PC-9 (cell line): Measurements from ENCODE around the gene PTPRD.

Experiments
- CTCF ChIP-seq: fragments of 200-600 bp; sonication (generic); conservative IDR thresholded peaks from 2 replicates; pipeline ENCODE4 v1.6.1; 2017; ENCODE audit warnings: mixed run types, antibody characterized with exemption, mild to moderate bottlenecking, moderate library complexity
- EZH2 ChIP-seq: fragments of 200-600 bp; sonication (generic); IDR thresholded peaks from 2 replicates; pipeline ENCODE4 v1.8.0; 2017; ENCODE audit warnings: antibody characterized with exemption, low read depth

- no peak for TF ChIP-seq CTCF
- TF ChIP-seq EZH2: no peak
Measured at GRCh38 chr9:10238087-10238486, 374.7 kb downstream of the PTPRD start.
